ENCODE data around the gene GBF1.

GBF1 gene

DNA sequence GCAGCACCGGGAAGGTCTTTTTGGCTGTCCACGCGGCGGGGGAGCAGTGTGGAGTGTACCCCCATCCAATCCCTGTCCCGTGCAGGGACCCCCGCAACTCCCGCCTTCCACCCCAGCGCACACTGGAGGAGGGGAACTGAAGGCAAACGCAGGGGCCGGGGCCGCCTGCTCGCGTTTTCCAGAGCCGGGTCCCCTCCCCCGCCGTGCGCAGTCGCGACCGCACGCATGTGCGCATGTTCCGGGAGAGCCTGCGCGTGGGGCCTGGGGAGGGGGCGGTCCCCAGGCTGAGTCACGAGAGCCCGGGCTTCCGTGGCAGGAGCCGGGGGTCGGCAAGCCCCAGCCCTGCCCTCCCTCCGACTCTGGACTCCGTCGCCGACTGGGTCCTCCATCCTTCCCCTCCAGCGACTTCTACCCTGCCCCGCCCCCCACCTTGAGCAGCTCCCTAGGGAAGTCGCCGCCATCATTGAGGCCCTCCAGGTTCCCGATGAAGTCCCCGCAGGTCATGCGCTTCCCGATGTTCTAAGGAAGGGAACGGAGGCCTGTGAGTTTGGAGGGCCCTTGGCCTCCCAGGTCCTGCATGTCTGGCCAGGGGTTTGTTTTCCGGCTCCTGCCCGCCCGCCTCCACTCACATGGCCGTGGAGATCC is 165.2 kb downstream of the GBF1 start:
- no peak for DNase-seq (ENCODE audit: low read depth)
- no peak for TF ChIP-seq CTCF (IDR thresholded peaks at IDR 0.05; ENCODE audit: low read depth, low read length, missing control alignments)
- H3K4me3 ChIP-seq (ENCODE audit: low read depth, low read length) = no peak overlapping the region

GRCh38 chr10:102411341-102412255 is 166.3 kb downstream of the GBF1 start:
- no peak for DNase-seq (ENCODE audit: low read depth)
- TF ChIP-seq CTCF (IDR thresholded peaks at IDR 0.05; ENCODE audit: low read depth, low read length, missing control alignments) = no peak
- H3K4me3 ChIP-seq (ENCODE audit: low read depth, low read length) = no peak overlapping the region

- no peak for DNase-seq (ENCODE audit: low read depth)
- no peak for TF ChIP-seq CTCF (IDR thresholded peaks at IDR 0.05; ENCODE audit: low read depth, low read length, missing control alignments)
- H3K4me3 ChIP-seq (ENCODE audit: low read depth, low read length) = no peak overlapping the region
Observed at GRCh38 chr10:102412293-102412692, 167.0 kb downstream of the GBF1 start.

DNA sequence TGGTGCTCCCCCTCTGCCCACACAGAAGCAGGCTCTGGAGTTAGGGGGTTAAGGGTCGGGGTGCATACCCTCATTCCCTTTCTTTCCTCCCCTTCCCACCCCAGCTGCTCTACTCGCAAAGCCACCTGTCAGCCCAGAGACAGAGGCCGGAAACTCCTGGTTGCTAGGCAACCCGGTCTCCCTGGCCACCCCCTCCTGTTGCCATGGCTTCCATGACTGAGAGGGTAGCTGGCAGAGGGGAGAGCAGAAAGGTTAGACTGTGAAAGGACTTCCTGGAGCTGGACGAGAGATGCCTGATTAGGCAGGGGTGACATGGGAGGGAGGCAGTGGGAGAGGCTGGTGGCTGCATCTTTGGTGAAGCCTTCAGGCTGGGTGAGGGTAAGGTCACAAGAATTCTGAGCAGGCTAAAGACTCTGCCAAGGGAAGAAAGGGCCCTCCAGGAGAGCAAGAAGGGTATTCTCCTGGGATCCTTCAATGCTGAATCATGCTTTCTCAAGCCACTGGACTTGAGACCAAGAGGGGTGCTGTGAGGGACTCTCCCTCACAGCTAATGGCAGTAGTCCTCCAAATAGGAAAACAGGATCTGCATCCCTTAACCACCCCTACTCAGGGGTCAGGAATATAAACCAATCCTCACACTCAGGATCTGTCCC is 167.8 kb downstream of the GBF1 start:
- TF ChIP-seq CTCF (IDR thresholded peaks at IDR 0.05; ENCODE audit: low read depth, low read length, missing control alignments) = no peak
- H3K4me3 ChIP-seq (ENCODE audit: low read depth, low read length) = no peak overlapping the region
- no peak for DNase-seq (ENCODE audit: low read depth)

GRCh38 chr10:102413806-102414561 is 168.7 kb downstream of the GBF1 start:
- no peak overlapping the region for H3K4me3 ChIP-seq (ENCODE audit: low read depth, low read length)
- TF ChIP-seq CTCF (IDR thresholded peaks at IDR 0.05; ENCODE audit: low read depth, low read length, missing control alignments) = no peak
- no peak for DNase-seq (ENCODE audit: low read depth)

GRCh38 chr10:102414749-102415148 is 169.4 kb downstream of the GBF1 start:
- TF ChIP-seq CTCF (IDR thresholded peaks at IDR 0.05; ENCODE audit: low read depth, low read length, missing control alignments) = no peak
- DNase-seq (ENCODE audit: low read depth) = no peak
- no peak overlapping the region for H3K4me3 ChIP-seq (ENCODE audit: low read depth, low read length)
